PFSK-1 (cell line): ENCODE results near the gene IGF2R.

Source experiments
- FOXP2 ChIP-seq: optimal IDR thresholded peaks from 2 replicates; pipeline ENCODE3; 2011; ENCODE audit warnings: borderline replicate concordance, control low read depth, inconsistent platforms; ENCODE audit not compliant: insufficient read depth; ENCODE audit errors: extremely low read length, extremely low read depth
- POLR2AphosphoS5 ChIP-seq: IDR thresholded peaks from 2 replicates; pipeline ENCODE4 v1.6.1; 2012; ENCODE audit warnings: low read depth, mild to moderate bottlenecking, control low read depth, low read length, moderate library complexity
- SIN3A ChIP-seq: IDR thresholded peaks from 2 replicates; pipeline ENCODE4 v1.6.1; 2012; ENCODE audit warnings: mild to moderate bottlenecking, low read length, moderate library complexity, borderline replicate concordance; ENCODE audit not compliant: insufficient read depth
- TAF1 ChIP-seq: IDR thresholded peaks from 2 replicates; pipeline ENCODE4 v1.6.1; 2012; ENCODE audit warnings: low read length, control low read depth, borderline replicate concordance; ENCODE audit not compliant: insufficient read depth
- TF ChIP-seq, protein P1 (sequence below), 2 experiments: IDR thresholded peaks; 2 replicates each; pipeline versions ENCODE4 v1.6.1 to v1.8.0; 2011 to 2012; ENCODE audit warnings: low read depth in 2 of 2, low read length in 2 of 2, control low read depth in 1 of 2, inconsistent platforms in 1 of 2, mild to moderate bottlenecking in 1 of 2, moderate library complexity in 1 of 2; ENCODE audit not compliant: insufficient read depth in 1 of 2

IGF2R gene

DNA sequence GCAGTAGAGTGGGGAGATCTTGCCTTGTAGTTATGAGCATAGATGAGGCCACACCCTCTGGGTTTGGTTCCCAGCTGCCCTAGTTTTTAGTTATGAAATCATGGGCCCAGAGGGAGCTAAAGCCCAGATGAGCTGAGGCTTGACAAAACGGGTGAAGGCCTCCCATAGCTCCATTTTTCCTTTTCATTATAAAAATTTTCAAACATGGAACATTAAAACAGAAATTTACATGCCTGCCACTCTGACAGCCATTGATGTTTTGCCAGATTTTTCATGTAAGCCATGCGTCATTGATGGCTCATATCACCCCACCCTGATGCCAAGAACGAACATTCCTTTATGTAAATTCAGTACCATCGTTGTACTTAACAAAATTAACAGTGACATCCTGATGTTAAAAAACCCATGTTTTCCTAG lies 67.9 kb downstream of the IGF2R start:
- TF ChIP-seq, protein P1, sequence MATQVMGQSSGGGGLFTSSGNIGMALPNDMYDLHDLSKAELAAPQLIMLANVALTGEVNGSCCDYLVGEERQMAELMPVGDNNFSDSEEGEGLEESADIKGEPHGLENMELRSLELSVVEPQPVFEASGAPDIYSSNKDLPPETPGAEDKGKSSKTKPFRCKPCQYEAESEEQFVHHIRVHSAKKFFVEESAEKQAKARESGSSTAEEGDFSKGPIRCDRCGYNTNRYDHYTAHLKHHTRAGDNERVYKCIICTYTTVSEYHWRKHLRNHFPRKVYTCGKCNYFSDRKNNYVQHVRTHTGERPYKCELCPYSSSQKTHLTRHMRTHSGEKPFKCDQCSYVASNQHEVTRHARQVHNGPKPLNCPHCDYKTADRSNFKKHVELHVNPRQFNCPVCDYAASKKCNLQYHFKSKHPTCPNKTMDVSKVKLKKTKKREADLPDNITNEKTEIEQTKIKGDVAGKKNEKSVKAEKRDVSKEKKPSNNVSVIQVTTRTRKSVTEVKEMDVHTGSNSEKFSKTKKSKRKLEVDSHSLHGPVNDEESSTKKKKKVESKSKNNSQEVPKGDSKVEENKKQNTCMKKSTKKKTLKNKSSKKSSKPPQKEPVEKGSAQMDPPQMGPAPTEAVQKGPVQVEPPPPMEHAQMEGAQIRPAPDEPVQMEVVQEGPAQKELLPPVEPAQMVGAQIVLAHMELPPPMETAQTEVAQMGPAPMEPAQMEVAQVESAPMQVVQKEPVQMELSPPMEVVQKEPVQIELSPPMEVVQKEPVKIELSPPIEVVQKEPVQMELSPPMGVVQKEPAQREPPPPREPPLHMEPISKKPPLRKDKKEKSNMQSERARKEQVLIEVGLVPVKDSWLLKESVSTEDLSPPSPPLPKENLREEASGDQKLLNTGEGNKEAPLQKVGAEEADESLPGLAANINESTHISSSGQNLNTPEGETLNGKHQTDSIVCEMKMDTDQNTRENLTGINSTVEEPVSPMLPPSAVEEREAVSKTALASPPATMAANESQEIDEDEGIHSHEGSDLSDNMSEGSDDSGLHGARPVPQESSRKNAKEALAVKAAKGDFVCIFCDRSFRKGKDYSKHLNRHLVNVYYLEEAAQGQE (IDR thresholded peaks at IDR 0.05; ENCODE audit: insufficient read depth in 1 of 2, low read depth in 2 of 2, low read length in 2 of 2): no peak
- TF ChIP-seq SIN3A: no peak
- TF ChIP-seq POLR2AphosphoS5: no peak
- no peak for TF ChIP-seq FOXP2
- TF ChIP-seq TAF1: no peak

DNA sequence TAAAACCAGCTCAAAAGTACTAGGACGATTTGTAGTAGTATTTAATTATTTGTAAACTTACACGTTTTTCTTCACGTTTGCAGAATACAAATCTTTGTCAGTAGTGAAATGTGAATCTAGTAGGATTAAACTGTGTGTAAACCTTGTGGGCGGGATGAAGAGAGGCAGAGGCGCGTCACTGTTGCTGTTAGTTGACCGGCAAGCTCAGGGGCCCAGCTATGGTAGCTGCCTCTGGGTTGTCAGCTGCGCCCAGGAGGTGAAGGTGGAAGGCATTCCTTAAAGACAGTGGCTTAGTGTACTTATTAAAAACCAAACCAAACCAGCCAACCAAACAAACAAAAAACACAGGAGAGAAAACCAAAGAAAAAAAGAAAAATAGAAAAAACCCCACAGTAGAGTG lies 69.6 kb downstream of the IGF2R start:
- TF ChIP-seq SIN3A (no peak), FOXP2 (no peak), POLR2AphosphoS5 (no peak), TAF1 (no peak)
- TF ChIP-seq, protein P1 (IDR thresholded peaks at IDR 0.05; ENCODE audit: insufficient read depth in 1 of 2, low read depth in 2 of 2, low read length in 2 of 2): no peak

DNA sequence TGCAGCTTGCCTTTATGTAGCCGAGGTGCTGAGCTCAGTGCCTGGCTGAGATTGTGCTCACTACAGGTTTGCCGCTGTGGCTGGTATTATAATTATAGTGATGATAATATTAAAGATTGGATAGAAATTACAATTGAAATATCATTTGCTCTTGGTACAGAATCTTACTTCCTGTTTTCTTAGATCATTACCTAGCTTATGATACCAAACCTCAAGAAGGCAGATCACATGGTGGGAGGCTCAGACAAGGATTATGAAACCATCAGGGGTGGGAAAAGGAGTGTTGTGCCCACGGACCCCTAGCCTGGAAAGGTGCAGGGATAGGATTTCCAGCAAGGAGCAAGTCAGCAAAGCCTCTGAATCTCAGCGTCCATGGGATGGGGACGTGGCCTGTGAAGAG lies 70.6 kb downstream of the IGF2R start:
- TF ChIP-seq TAF1: no peak
- no peak for TF ChIP-seq FOXP2
- no peak for TF ChIP-seq POLR2AphosphoS5
- TF ChIP-seq SIN3A: no peak
- TF ChIP-seq, protein P1 (IDR thresholded peaks at IDR 0.05; ENCODE audit: insufficient read depth in 1 of 2, low read depth in 2 of 2, low read length in 2 of 2): no peak

DNA sequence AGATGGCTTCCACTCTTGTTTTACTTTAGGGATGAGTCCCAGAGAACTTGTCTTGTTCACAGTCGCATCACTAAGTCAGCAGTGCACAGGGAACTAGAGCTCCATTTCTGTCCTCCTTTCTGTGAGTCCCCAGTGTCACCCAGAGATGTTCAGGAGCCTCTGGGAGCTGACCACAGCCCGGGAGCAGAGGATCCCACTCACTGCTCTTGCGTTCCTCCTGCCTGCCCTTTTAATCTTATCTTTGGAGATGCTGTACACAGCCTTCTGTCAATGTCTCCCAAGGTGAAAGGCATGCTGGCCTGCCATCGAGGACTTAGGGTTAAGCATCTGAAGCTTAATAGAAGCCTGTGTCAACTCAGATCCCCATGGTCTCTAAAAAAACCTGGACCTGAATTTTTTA lies 71.2 kb downstream of the IGF2R start:
- TF ChIP-seq TAF1 (no peak), FOXP2 (no peak), SIN3A (no peak), POLR2AphosphoS5 (no peak)
- TF ChIP-seq, protein P1 (IDR thresholded peaks at IDR 0.05; ENCODE audit: insufficient read depth in 1 of 2, low read depth in 2 of 2, low read length in 2 of 2): no peak
